Activated B cell treated with CpG ODN at 0.5 μM for 24 hours (primary cell): ENCODE results near the gene EIF3I. TPM values are rescaled to one million over a fixed set of nuclear protein-coding genes. Genes with fewer than 3 reads are reported as not detected.
A peak's percentile ranks its signal among the peaks of the same experiment; 100 is the strongest.

Source experiments
- ATAC-seq: fragments of 200-7000 bp; cut with Tn5 transposase; one replicate; pipeline ENCODE4 v1.10.0; 2021; ENCODE audit warnings: low read depth, mild to moderate bottlenecking, moderate library complexity
- CTCF ChIA-PET: fragments of 350-600 bp; sonication (Branson Sonifier 250); formaldehyde crosslinking; loops from one replicate; lab custom pipeline; 2021; ENCODE audit warnings: antibody characterized with exemption; lab: Charles Lee
- POLR2A ChIA-PET: fragments of 350-600 bp; sonication (Branson Sonifier 250); formaldehyde crosslinking; loops from one replicate; lab custom pipeline; 2021; ENCODE audit warnings: antibody characterized with exemption; lab: Charles Lee
- DNase-seq: peaks from one replicate; pipeline ENCODE4 v3.0.0; 2022
- H3K27ac Mint-ChIP-seq: one replicate; pipeline ENCODE4 v1.8.0; 2020; ENCODE audit warnings: mixed read lengths
- H3K27me3 Mint-ChIP-seq: one replicate; pipeline ENCODE4 v1.8.0; 2021; ENCODE audit warnings: mixed read lengths
- H3K36me3 Mint-ChIP-seq: one replicate; pipeline ENCODE4 v1.8.0; 2021; ENCODE audit warnings: low read depth, mixed read lengths
- H3K4me1 Mint-ChIP-seq: one replicate; pipeline ENCODE4 v1.8.0; 2021; ENCODE audit warnings: mixed read lengths
- H3K4me3 Mint-ChIP-seq: one replicate; pipeline ENCODE4 v1.8.0; 2020; ENCODE audit warnings: mild to moderate bottlenecking, mixed read lengths
- H3K9me3 Mint-ChIP-seq: one replicate; pipeline ENCODE4 v1.8.0; 2020; ENCODE audit warnings: mixed read lengths
- CTCF ChIP-seq: fragments of 200-600 bp; IDR thresholded peaks from one replicate; pipeline ENCODE4 v1.8.0; 2022; ENCODE audit warnings: antibody characterized with exemption, mild to moderate bottlenecking
- intact Hi-C: fragments of 100-400 bp; cut with micrococcal nuclease; formaldehyde crosslinking; loops from one replicate; pipeline ENCODE4 v1.15.1; 2024
- total RNA-seq: library from RNA; stranded (reverse); gene quantifications from 2 replicates; pipeline ENCODE4 v1.2.3, GENCODE V29; 2022

The EIF3I gene
- total RNA-seq, 1 donor from 2014 or later: 196 TPM

- Mint-ChIP-seq H3K27ac (no peak overlapping the region), H3K36me3 (peaks cover 64% of the 10 kb centered on the region), H3K27me3 (no peaks in the 10 kb centered on the region), H3K9me3 (no peaks in the 10 kb centered on the region), H3K4me1 (peaks cover 34% of the 10 kb centered on the region), H3K4me3 (no peak overlapping the region)
- ATAC-seq: no peak
- POLR2A ChIA-PET: interaction anchor here (0.9 to 2.9 kb wide), 7 partner anchors 18 to 162 kb away, joined by 3 to 15 read pairs (median 4); partner anchors contain the start of genes LCK, MARCKSL1, TMEM39B and TXLNA
- no peak for DNase-seq
- TF ChIP-seq CTCF: no peak
- intact Hi-C loops: no loop called here
- CTCF ChIA-PET: no interaction called here
Observed at GRCh38 chr1:32197837-32198236, 24.4 kb upstream of the EIF3I start.

- Mint-ChIP-seq H3K4me1 (peaks cover 37% of the 10 kb centered on the region), H3K4me3 (no peak overlapping the region), H3K27me3 (no peaks in the 10 kb centered on the region), H3K36me3 (peaks cover 62% of the 10 kb centered on the region), H3K27ac (peak overlapping the region; percentile 43), H3K9me3 (no peaks in the 10 kb centered on the region)
- DNase-seq (no peak), ATAC-seq (no peak)
- ChIA-PET POLR2A (interaction anchor here (0.5 to 2.9 kb wide), 6 partner anchors 18 to 184 kb away, joined by 3 to 15 read pairs (median 3); partner anchors contain the start of genes LCK and TXLNA), CTCF (interaction anchor here (1.0 kb wide), 1 partner anchor 57 kb away, joined by 3 read pairs; no protein-coding TSS in a partner anchor)
- intact Hi-C loops: no loop called here
- TF ChIP-seq CTCF: no peak
Observed at GRCh38 chr1:32198237-32199042, 23.8 kb upstream of the EIF3I start.

GRCh38 chr1:32199043-32199716, 23.0 kb upstream of the EIF3I start:
- Mint-ChIP-seq H3K4me1 (peaks cover 42% of the 10 kb centered on the region), H3K36me3 (peaks cover 62% of the 10 kb centered on the region), H3K27me3 (no peaks in the 10 kb centered on the region), H3K27ac (no peak overlapping the region), H3K4me3 (no peak overlapping the region), H3K9me3 (no peaks in the 10 kb centered on the region)
- DNase-seq (no peak), ATAC-seq (no peak)
- CTCF ChIA-PET: interaction anchor here (1.0 kb wide), 1 partner anchor 56 kb away, joined by 3 read pairs; no protein-coding TSS in a partner anchor
- POLR2A ChIA-PET: interaction anchor here (0.5 to 2.9 kb wide), 3 partner anchors 19 to 183 kb away, joined by 3 to 15 read pairs (median 3); partner anchors contain the start of genes LCK and TXLNA
- no peak for TF ChIP-seq CTCF
- intact Hi-C loops: no loop called here

- CTCF ChIA-PET: interaction anchor here (1.5 to 3.1 kb wide), 2 partner anchors 16 to 19 kb away, joined by 4 to 23 read pairs; no protein-coding TSS in a partner anchor
- Mint-ChIP-seq H3K27ac (peak overlapping the region; percentile 87), H3K4me3 (peak overlapping the region; percentile 87), H3K9me3 (no peaks in the 10 kb centered on the region), H3K4me1 (peaks cover 43% of the 10 kb centered on the region), H3K36me3 (peaks cover 61% of the 10 kb centered on the region), H3K27me3 (no peaks in the 10 kb centered on the region)
- POLR2A ChIA-PET: interaction anchor here (1.0 to 3.1 kb wide), 11 partner anchors 12 to 151 kb away, joined by 3 to 37 read pairs (median 13); partner anchors contain the start of genes EIF3I, KPNA6, LCK and MARCKSL1
- intact Hi-C loops: loop anchor here (1.0 to 5.0 kb wide), 8 partner anchors 19 to 411 kb away; partner anchors contain the start of genes EIF3I, HDAC1, KPNA6 and LCK
- no peak for TF ChIP-seq CTCF
- ATAC-seq (no peak), DNase-seq (no peak)
Observed at GRCh38 chr1:32199717-32200072, 22.5 kb upstream of the EIF3I start.
